Muscle of leg (tissue), 11 donors: ENCODE measurements around the gene LMOD3. TPM values are rescaled to one million over a fixed set of nuclear protein-coding genes. Genes with fewer than 3 reads are reported as not detected.

Experiments used
- DNase-seq: peaks from one replicate; pipeline ENCODE4 v3.0.0; 2013
- H3K27ac ChIP-seq: one replicate; pipeline ENCODE4 v1.5.1; 2013; ENCODE audit warnings: mild to moderate bottlenecking, low read length, control low read depth
- H3K27me3 ChIP-seq: one replicate; pipeline ENCODE4 v1.6.1; 2013; ENCODE audit warnings: low read length; ENCODE audit not compliant: control insufficient read depth, insufficient read depth
- H3K36me3 ChIP-seq: one replicate; pipeline ENCODE4 v1.6.1; 2013; ENCODE audit warnings: low read length; ENCODE audit not compliant: control insufficient read depth, insufficient read depth
- H3K4me1 ChIP-seq: one replicate; pipeline ENCODE4 v1.6.1; 2013; ENCODE audit warnings: low read length; ENCODE audit not compliant: control insufficient read depth, insufficient read depth
- H3K4me3 ChIP-seq: one replicate; pipeline ENCODE4 v1.5.1; 2013; ENCODE audit warnings: low read length, control low read depth
- H3K9me3 ChIP-seq: replicated peaks from 2 replicates; pipeline ENCODE4 v1.6.1; 2013; ENCODE audit warnings: low read depth, low read length; ENCODE audit not compliant: control insufficient read depth
- WGBS: methylation state at CpG from one replicate; pipeline ENCODE4 v1.1.5; 2013; ENCODE audit warnings: missing lambda C conversion rate; ENCODE audit not compliant: insufficient coverage; 5-methylcytosine and 5-hydroxymethylcytosine counted together
- polyA plus RNA-seq, 8 donors: library from polyadenylated mRNA; unstranded; fragments of 120-200 nt; gene quantifications; one replicate each; pipeline versions ENCODE4 v1.2.1 to v1.2.3, GENCODE V29; 2013; ENCODE audit warnings: inconsistent platforms in 1 of 8, low replicate concordance in 1 of 8; ENCODE audit not compliant: insufficient read length in 8 of 8, insufficient read depth in 1 of 8
- total RNA-seq: library from RNA; stranded (reverse); fragments of 120-200 nt; gene quantifications from one replicate; pipeline ENCODE4 v1.2.4, GENCODE V29; 2013

The LMOD3 gene
- total and polyA plus RNA-seq, 9 donors, result 90.3 to 160 (median 127) TPM

GRCh38 chr3:69115731-69116130 lies 6.7 kb downstream of the LMOD3 start:
- peaks cover 10% of the 10 kb centered on the region for H3K36me3 ChIP-seq
- peak overlapping the region; percentile 42 for H3K27ac ChIP-seq
- peak overlapping the region; percentile 9 for H3K4me3 ChIP-seq
- no CpG with 5 or more reads among the region's 2 CpGs for WGBS
- no peaks in the 10 kb centered on the region for H3K9me3 ChIP-seq
- DNase-seq, result no peak
- no peaks in the 10 kb centered on the region for H3K27me3 ChIP-seq
- peaks cover 19% of the 10 kb centered on the region for H3K4me1 ChIP-seq

- H3K9me3 ChIP-seq, result no peaks in the 10 kb centered on the region
- H3K36me3 ChIP-seq, result peaks cover 7% of the 10 kb centered on the region
- peaks cover 13% of the 10 kb centered on the region for H3K4me1 ChIP-seq
- no peak overlapping the region for H3K4me3 ChIP-seq
- H3K27ac ChIP-seq, result no peak overlapping the region
- DNase-seq, result peak; percentile 41
- no peaks in the 10 kb centered on the region for H3K27me3 ChIP-seq
- no CpG with 5 or more reads among the region's 3 CpGs for WGBS
Observed at GRCh38 chr3:69113536-69113935, 8.9 kb downstream of the LMOD3 start.

- WGBS, result 67% methylated on average over 1 of the region's 1 CpG
- H3K27me3 ChIP-seq, result no peaks in the 10 kb centered on the region
- no peaks in the 10 kb centered on the region for H3K9me3 ChIP-seq
- H3K27ac ChIP-seq, result no peak overlapping the region
- peaks cover 10% of the 10 kb centered on the region for H3K4me1 ChIP-seq
- no peak overlapping the region for H3K4me3 ChIP-seq
- peaks cover 7% of the 10 kb centered on the region for H3K36me3 ChIP-seq
- DNase-seq, result no peak
Observed at GRCh38 chr3:69110941-69111546, 11.4 kb downstream of the LMOD3 start.

- peaks cover 11% of the 10 kb centered on the region for H3K36me3 ChIP-seq
- peak; percentile 44 for DNase-seq
- H3K27me3 ChIP-seq, result no peaks in the 10 kb centered on the region
- WGBS, result 50% methylated on average over 1 of the region's 5 CpGs
- no peak overlapping the region for H3K4me3 ChIP-seq
- no peaks in the 10 kb centered on the region for H3K9me3 ChIP-seq
- H3K27ac ChIP-seq, result no peak overlapping the region
- H3K4me1 ChIP-seq, result no peaks in the 10 kb centered on the region
Observed at GRCh38 chr3:69108811-69109210, 13.6 kb downstream of the LMOD3 start.

- Histone ChIP-seq H3K9me3 (no peaks in the 10 kb centered on the region), H3K27me3 (no peaks in the 10 kb centered on the region), H3K36me3 (peaks cover 19% of the 10 kb centered on the region), H3K4me3 (no peak overlapping the region), H3K27ac (no peak overlapping the region), H3K4me1 (no peaks in the 10 kb centered on the region)
- DNase-seq, result no peak
- 77% methylated on average over 4 of the region's 5 CpGs for WGBS
Observed at GRCh38 chr3:69107841-69108240, 14.6 kb downstream of the LMOD3 start.

GRCh38 chr3:69105320-69105719 lies 17.1 kb downstream of the LMOD3 start:
- WGBS, result 20% methylated on average over 1 of the region's 3 CpGs
- Histone ChIP-seq H3K4me3 (no peak overlapping the region), H3K4me1 (no peaks in the 10 kb centered on the region), H3K9me3 (no peaks in the 10 kb centered on the region), H3K27ac (no peak overlapping the region), H3K27me3 (no peaks in the 10 kb centered on the region), H3K36me3 (peaks cover 31% of the 10 kb centered on the region)
- peak; percentile 41 for DNase-seq

- H3K4me1 ChIP-seq, result no peaks in the 10 kb centered on the region
- H3K27me3 ChIP-seq, result no peaks in the 10 kb centered on the region
- no peaks in the 10 kb centered on the region for H3K9me3 ChIP-seq
- WGBS, result 100% methylated on average over 2 of the region's 8 CpGs
- no peak overlapping the region for H3K27ac ChIP-seq
- no peak overlapping the region for H3K4me3 ChIP-seq
- no peak for DNase-seq
- peaks cover 31% of the 10 kb centered on the region for H3K36me3 ChIP-seq
Observed at GRCh38 chr3:69104586-69104985, 17.8 kb downstream of the LMOD3 start.

GRCh38 chr3:69103123-69103522 lies 19.3 kb downstream of the LMOD3 start:
- Histone ChIP-seq H3K36me3 (peaks cover 27% of the 10 kb centered on the region), H3K9me3 (no peaks in the 10 kb centered on the region), H3K4me1 (no peaks in the 10 kb centered on the region), H3K27me3 (no peaks in the 10 kb centered on the region), H3K27ac (no peak overlapping the region), H3K4me3 (no peak overlapping the region)
- WGBS, result no CpG with 5 or more reads among the region's 3 CpGs
- no peak for DNase-seq

GRCh38 chr3:69102384-69102783 lies 20.0 kb downstream of the LMOD3 start:
- peaks cover 27% of the 10 kb centered on the region for H3K36me3 ChIP-seq
- 100% methylated on average over 2 of the region's 4 CpGs for WGBS
- no peak overlapping the region for H3K27ac ChIP-seq

GRCh38 chr3:69099576-69099975 lies 22.8 kb downstream of the LMOD3 start:
- H3K36me3 ChIP-seq, result peaks cover 29% of the 10 kb centered on the region
- H3K4me1 ChIP-seq, result peaks cover 4% of the 10 kb centered on the region
- H3K9me3 ChIP-seq, result no peaks in the 10 kb centered on the region
- no peak overlapping the region for H3K27ac ChIP-seq
- WGBS, result no CpG with 5 or more reads among the region's 4 CpGs
- H3K4me3 ChIP-seq, result no peak overlapping the region
- DNase-seq, result no peak
- no peaks in the 10 kb centered on the region for H3K27me3 ChIP-seq

More at GRCh38 chr3:69102384-69102783, 20.0 kb downstream of the LMOD3 start:
- H3K27me3 ChIP-seq, result no peaks in the 10 kb centered on the region
- H3K4me1 ChIP-seq, result no peaks in the 10 kb centered on the region
- H3K9me3 ChIP-seq, result no peaks in the 10 kb centered on the region
- no peak for DNase-seq
- H3K4me3 ChIP-seq, result no peak overlapping the region
